ENCODE measurements around the gene C1QTNF7. TPM values are rescaled to one million over a fixed set of nuclear protein-coding genes. Genes with fewer than 3 reads are reported as not detected.

C1QTNF7 gene
- polyA plus RNA-seq (2011; rRNA removed) (0.01 and 0.06 TPM in 2 replicates), polyA minus RNA-seq (2011; rRNA and poly(A)+ RNA removed) (not detected in 2 replicates)

- ChIA-PET POLR2A (no interaction called here), CTCF (interaction anchor here (2.4 kb wide), 1 partner anchor 10 kb away, joined by 6 read pairs; no protein-coding TSS in a partner anchor)
These were observed at the start of gene C1QTNF7 for GRCh38 chr4:15427701-15428100. C1QTNF7 (plus strand) TSS chr4:15428033; CDS start chr4:15435744, 7,711 bp downstream.

GRCh38 chr4:15378062-15378461 is 49.8 kb upstream of the C1QTNF7 start:
- no peaks in the 10 kb centered on the region for H3K36me3 ChIP-seq (ENCODE audit: control insufficient read depth, insufficient read depth, low read length)
- no peak for DNase-seq (ENCODE audit: low read depth)
- POLR2A ChIA-PET: no interaction called here
- H3K4me3 ChIP-seq (ENCODE audit: low read depth, low read length): no peak overlapping the region
- TF ChIP-seq, protein P1, sequence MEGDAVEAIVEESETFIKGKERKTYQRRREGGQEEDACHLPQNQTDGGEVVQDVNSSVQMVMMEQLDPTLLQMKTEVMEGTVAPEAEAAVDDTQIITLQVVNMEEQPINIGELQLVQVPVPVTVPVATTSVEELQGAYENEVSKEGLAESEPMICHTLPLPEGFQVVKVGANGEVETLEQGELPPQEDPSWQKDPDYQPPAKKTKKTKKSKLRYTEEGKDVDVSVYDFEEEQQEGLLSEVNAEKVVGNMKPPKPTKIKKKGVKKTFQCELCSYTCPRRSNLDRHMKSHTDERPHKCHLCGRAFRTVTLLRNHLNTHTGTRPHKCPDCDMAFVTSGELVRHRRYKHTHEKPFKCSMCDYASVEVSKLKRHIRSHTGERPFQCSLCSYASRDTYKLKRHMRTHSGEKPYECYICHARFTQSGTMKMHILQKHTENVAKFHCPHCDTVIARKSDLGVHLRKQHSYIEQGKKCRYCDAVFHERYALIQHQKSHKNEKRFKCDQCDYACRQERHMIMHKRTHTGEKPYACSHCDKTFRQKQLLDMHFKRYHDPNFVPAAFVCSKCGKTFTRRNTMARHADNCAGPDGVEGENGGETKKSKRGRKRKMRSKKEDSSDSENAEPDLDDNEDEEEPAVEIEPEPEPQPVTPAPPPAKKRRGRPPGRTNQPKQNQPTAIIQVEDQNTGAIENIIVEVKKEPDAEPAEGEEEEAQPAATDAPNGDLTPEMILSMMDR (IDR thresholded peaks at IDR 0.05; ENCODE audit: insufficient read depth, low read depth, low read length): no peak
- CTCF ChIA-PET: interaction anchor here (5.9 kb wide), 1 partner anchor 18 kb away, joined by 34 read pairs; no protein-coding TSS in a partner anchor
- no peaks in the 10 kb centered on the region; the same call in 1 of the 2 replicates for H3K27me3 ChIP-seq (ENCODE audit: control insufficient read depth, insufficient read depth, low read length)

More at GRCh38 chr4:15427701-15428100, at the start of gene C1QTNF7:
- H3K4me3 ChIP-seq (ENCODE audit: low read depth, low read length): no peak within 1 kb of the TSS
- no peaks in the 10 kb centered on the region for H3K36me3 ChIP-seq (ENCODE audit: control insufficient read depth, insufficient read depth, low read length)
- TF ChIP-seq, protein P1 (IDR thresholded peaks at IDR 0.05; ENCODE audit: insufficient read depth, low read depth, low read length): no peak
- peaks cover 2% of the 10 kb centered on the region for H3K27me3 ChIP-seq (ENCODE audit: control insufficient read depth, insufficient read depth, low read length)
- DNase-seq (ENCODE audit: low read depth): no peak

GRCh38 chr4:15378493-15378892 is 49.3 kb upstream of the C1QTNF7 start:
- ChIA-PET CTCF (interaction anchor here (5.9 kb wide), 1 partner anchor 18 kb away, joined by 34 read pairs; no protein-coding TSS in a partner anchor), POLR2A (no interaction called here)
- H3K36me3 ChIP-seq (ENCODE audit: control insufficient read depth, insufficient read depth, low read length): no peaks in the 10 kb centered on the region
- no peaks in the 10 kb centered on the region; the same call in 1 of the 2 replicates for H3K27me3 ChIP-seq (ENCODE audit: control insufficient read depth, insufficient read depth, low read length)
- no peak for DNase-seq (ENCODE audit: low read depth)
- no peak overlapping the region for H3K4me3 ChIP-seq (ENCODE audit: low read depth, low read length)
- TF ChIP-seq, protein P1 (IDR thresholded peaks at IDR 0.05; ENCODE audit: insufficient read depth, low read depth, low read length): no peak

DNA sequence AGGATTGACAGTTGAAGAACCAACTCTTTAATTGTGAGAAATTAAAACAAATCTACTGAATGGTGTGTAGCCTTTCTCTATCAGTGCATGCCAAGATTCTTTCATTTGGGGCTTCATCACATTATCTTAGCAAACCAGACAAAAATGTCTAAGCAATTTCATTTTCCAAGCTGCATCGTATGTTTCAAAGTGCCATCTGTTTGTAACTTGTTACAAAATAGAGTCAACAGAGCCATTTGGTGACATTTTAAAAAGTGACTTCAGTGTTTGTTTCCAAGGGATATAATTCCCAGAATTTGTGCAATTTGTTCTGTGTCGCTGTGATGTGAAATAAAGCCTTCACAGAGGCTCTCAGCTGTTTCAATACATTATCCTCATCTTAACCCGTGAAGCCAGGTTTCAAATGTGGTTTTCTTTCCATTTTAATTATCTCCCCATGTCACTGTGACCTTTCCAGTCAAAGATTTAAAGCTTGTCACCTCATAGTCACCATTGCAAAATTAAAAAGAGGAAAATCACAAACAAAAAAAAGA is 46.0 kb upstream of the C1QTNF7 start:
- H3K36me3 ChIP-seq (ENCODE audit: control insufficient read depth, insufficient read depth, low read length): no peaks in the 10 kb centered on the region
- TF ChIP-seq, protein P1 (IDR thresholded peaks at IDR 0.05; ENCODE audit: insufficient read depth, low read depth, low read length): no peak
- ChIA-PET POLR2A (no interaction called here), CTCF (interaction anchor here (0.7 to 5.9 kb wide), 2 partner anchors 14 to 48 kb away, joined by 4 to 34 read pairs; no protein-coding TSS in a partner anchor)
- H3K27me3 ChIP-seq (ENCODE audit: control insufficient read depth, insufficient read depth, low read length): peaks cover 10% of the 10 kb centered on the region
- H3K4me3 ChIP-seq (ENCODE audit: low read depth, low read length): no peak overlapping the region
- no peak for DNase-seq (ENCODE audit: low read depth)

DNA sequence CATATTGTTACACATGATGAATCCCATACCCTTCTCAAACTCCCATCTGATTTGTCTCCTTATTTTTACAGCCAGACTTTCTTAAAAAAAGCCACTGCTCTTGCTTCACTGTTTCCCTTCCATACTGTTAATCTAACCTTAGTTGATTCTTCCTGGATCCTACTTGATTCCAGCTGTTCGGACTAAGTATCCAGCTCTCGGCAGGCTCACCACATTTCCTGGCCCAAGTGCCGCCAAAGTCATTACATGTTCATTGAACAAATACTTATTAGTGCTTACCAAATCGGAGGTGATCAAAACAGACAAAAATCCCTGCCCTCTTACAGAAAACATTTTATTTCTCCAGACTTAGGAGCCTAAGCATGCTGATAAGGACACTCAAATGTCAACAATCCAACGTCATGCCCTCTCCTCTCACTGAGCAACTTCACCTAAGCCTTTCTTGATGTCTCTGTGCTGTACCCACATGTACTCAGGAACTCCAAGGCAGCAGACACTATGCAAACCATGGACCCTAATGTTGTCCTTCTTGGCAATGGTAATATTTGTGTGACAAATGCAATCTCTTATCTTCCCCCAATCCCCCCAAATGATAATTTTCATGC is 45.1 kb upstream of the C1QTNF7 start:
- Histone ChIP-seq H3K36me3 (ENCODE audit: control insufficient read depth, insufficient read depth, low read length) (no peaks in the 10 kb centered on the region), H3K4me3 (ENCODE audit: low read depth, low read length) (no peak overlapping the region), H3K27me3 (ENCODE audit: control insufficient read depth, insufficient read depth, low read length) (peaks cover 11% of the 10 kb centered on the region)
- ChIA-PET CTCF (interaction anchor here (0.7 kb wide), 1 partner anchor 48 kb away, joined by 4 read pairs; no protein-coding TSS in a partner anchor), POLR2A (no interaction called here)
- no peak for DNase-seq (ENCODE audit: low read depth)
- TF ChIP-seq, protein P1 (IDR thresholded peaks at IDR 0.05; ENCODE audit: insufficient read depth, low read depth, low read length): no peak
